PC-9 (cell line): ENCODE measurements around the gene RFTN2. TPM values are rescaled to one million over a fixed set of nuclear protein-coding genes. Genes with fewer than 3 reads are reported as not detected.

ENCODE experiments used
- BruUV-seq: library from RNA; stranded (reverse); fragments of 400-500 nt; replicated peaks from 2 replicates; lab custom pipeline; 2021; lab: Mats Ljungman, UMichigan
- CTCF ChIA-PET: fragments of 300-600 bp; sonication (Branson Sonifier 250); formaldehyde crosslinking; loops from one replicate; lab custom pipeline; 2022; ENCODE audit warnings: antibody characterized with exemption; lab: Charles Lee
- POLR2A ChIA-PET: fragments of 300-600 bp; sonication (Branson Sonifier 250); formaldehyde crosslinking; loops from one replicate; lab custom pipeline; 2022; ENCODE audit warnings: antibody characterized with exemption; ENCODE audit not compliant: unreplicated experiment; lab: Charles Lee
- DNase-seq, 2 experiments: peaks; one replicate each; pipeline versions ENCODE4 v3.0.0 to v3.0.0-alpha.2; 2015 to 2022; ENCODE audit warnings: mixed read lengths in 1 of 2
- H2AFZ ChIP-seq: fragments of 200-600 bp; sonication (generic); 2 replicates; pipeline ENCODE4 v1.8.1; 2017; ENCODE audit warnings: antibody characterized with exemption
- H3F3A ChIP-seq: fragments of 200-600 bp; sonication (generic); 2 replicates; pipeline ENCODE4 v1.8.1; 2017; ENCODE audit warnings: antibody characterized with exemption, mild to moderate bottlenecking, low read depth; ENCODE audit not compliant: insufficient read depth
- H3K27ac ChIP-seq: fragments of 200-600 bp; sonication (generic); 2 replicates; pipeline ENCODE4 v1.6.1; 2016; ENCODE audit warnings: mixed run types
- H3K27me3 ChIP-seq: fragments of 200-600 bp; sonication (generic); 2 replicates; pipeline ENCODE4 v1.6.1; 2016; ENCODE audit warnings: low read depth, mixed run types; ENCODE audit not compliant: insufficient read depth
- H3K36me3 ChIP-seq: fragments of 200-600 bp; sonication (generic); 2 replicates; pipeline ENCODE4 v1.6.1; 2016; ENCODE audit warnings: low read depth, mixed run types
- H3K4me1 ChIP-seq: fragments of 200-600 bp; sonication (generic); replicated peaks from 2 replicates; pipeline ENCODE4 v1.6.1; 2016; ENCODE audit warnings: mixed run types; ENCODE audit not compliant: insufficient read depth
- H3K4me2 ChIP-seq: fragments of 200-600 bp; sonication (generic); 2 replicates; pipeline ENCODE4 v1.6.1; 2017; ENCODE audit warnings: mixed run types
- H3K4me3 ChIP-seq: fragments of 200-600 bp; sonication (generic); 2 replicates; pipeline ENCODE4 v1.6.1; 2016; ENCODE audit warnings: mixed run types
- H3K79me2 ChIP-seq: fragments of 200-600 bp; sonication (generic); 2 replicates; pipeline ENCODE4 v1.6.1; 2017; ENCODE audit warnings: low read depth, mixed run types
- H3K9me2 ChIP-seq: fragments of 200-600 bp; sonication (generic); 2 replicates; pipeline ENCODE4 v1.8.1; 2017; ENCODE audit warnings: mild to moderate bottlenecking; ENCODE audit not compliant: insufficient read depth
- H3K9me3 ChIP-seq: fragments of 200-600 bp; sonication (generic); 2 replicates; pipeline ENCODE4 v1.8.1; 2016; ENCODE audit warnings: low read depth; ENCODE audit not compliant: insufficient read depth
- H4K20me1 ChIP-seq: fragments of 200-600 bp; sonication (generic); 2 replicates; pipeline ENCODE4 v1.8.1; 2017; ENCODE audit not compliant: insufficient read depth
- EZH2 ChIP-seq: fragments of 200-600 bp; sonication (generic); IDR thresholded peaks from 2 replicates; pipeline ENCODE4 v1.8.0; 2017; ENCODE audit warnings: antibody characterized with exemption, low read depth
- intact Hi-C: fragments of 100-400 bp; cut with micrococcal nuclease; formaldehyde crosslinking; loops from one replicate; pipeline ENCODE4 v1.10.0; 2022; ENCODE audit not compliant: unreplicated experiment
- total RNA-seq: library from RNA; stranded (reverse); gene quantifications from 2 replicates; pipeline ENCODE4 v1.2.3, GENCODE V29; 2021
- TF ChIP-seq, protein P1 (sequence below): fragments of 200-600 bp; sonication (generic); conservative IDR thresholded peaks from 2 replicates; pipeline ENCODE4 v1.6.1; 2017; ENCODE audit warnings: mixed run types, antibody characterized with exemption, mild to moderate bottlenecking, moderate library complexity

RFTN2 gene
- total RNA-seq, 1 experiment from 2014 or later: not detected

GRCh38 chr2:197598450-197598849 is 76.9 kb downstream of the RFTN2 start:
- intact Hi-C loops: no loop called here
- no peak for DNase-seq
- Histone ChIP-seq H2AFZ (no peak overlapping the region), H4K20me1 (no peaks in the 10 kb centered on the region), H3K9me2 (no peaks in the 10 kb centered on the region), H3K9me3 (no peaks in the 10 kb centered on the region), H3K4me2 (no peak overlapping the region), H3K27me3 (0 out of 2 replicates have a peak, but pooled peaks cover 4% of the 10 kb centered on the region), H3K36me3 (no peaks in the 10 kb centered on the region), H3K4me3 (no peak overlapping the region), H3K79me2 (no peaks in the 10 kb centered on the region), H3K4me1 (no peaks in the 10 kb centered on the region), H3K27ac (no peak overlapping the region), H3F3A (no peaks in the 10 kb centered on the region)
- no TSS peak for BruUV-seq
- CTCF ChIA-PET: no interaction called here
- POLR2A ChIA-PET: no interaction called here
- TF ChIP-seq EZH2: no peak
- TF ChIP-seq, protein P1, sequence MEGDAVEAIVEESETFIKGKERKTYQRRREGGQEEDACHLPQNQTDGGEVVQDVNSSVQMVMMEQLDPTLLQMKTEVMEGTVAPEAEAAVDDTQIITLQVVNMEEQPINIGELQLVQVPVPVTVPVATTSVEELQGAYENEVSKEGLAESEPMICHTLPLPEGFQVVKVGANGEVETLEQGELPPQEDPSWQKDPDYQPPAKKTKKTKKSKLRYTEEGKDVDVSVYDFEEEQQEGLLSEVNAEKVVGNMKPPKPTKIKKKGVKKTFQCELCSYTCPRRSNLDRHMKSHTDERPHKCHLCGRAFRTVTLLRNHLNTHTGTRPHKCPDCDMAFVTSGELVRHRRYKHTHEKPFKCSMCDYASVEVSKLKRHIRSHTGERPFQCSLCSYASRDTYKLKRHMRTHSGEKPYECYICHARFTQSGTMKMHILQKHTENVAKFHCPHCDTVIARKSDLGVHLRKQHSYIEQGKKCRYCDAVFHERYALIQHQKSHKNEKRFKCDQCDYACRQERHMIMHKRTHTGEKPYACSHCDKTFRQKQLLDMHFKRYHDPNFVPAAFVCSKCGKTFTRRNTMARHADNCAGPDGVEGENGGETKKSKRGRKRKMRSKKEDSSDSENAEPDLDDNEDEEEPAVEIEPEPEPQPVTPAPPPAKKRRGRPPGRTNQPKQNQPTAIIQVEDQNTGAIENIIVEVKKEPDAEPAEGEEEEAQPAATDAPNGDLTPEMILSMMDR: no peak

DNA sequence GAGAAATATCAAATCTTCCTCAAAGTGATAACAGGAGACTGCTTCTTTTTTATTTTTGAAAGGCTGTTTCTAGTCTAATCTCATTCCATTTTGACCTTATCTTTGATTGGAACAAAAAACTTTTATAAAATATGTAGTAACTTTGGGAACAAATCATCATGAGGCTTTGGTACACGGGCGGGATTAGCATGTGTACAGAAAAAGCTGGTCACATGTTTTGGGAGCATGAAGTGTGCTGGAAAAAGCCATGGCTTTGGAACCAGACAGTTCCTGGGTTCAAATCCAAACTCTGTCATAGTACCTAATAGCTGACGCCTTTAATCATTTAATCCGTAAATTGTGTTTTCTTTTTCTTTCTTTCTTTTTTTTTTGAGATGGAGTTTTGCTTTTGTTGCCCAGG is 78.2 kb downstream of the RFTN2 start:
- Histone ChIP-seq H3K27me3 (0 out of 2 replicates have a peak, but pooled peaks cover 4% of the 10 kb centered on the region), H3K27ac (no peak overlapping the region), H3K4me1 (no peaks in the 10 kb centered on the region), H3F3A (no peaks in the 10 kb centered on the region), H3K4me2 (no peak overlapping the region), H2AFZ (no peak overlapping the region), H3K9me3 (no peaks in the 10 kb centered on the region), H3K36me3 (no peaks in the 10 kb centered on the region), H3K9me2 (no peaks in the 10 kb centered on the region), H3K79me2 (no peaks in the 10 kb centered on the region), H4K20me1 (no peaks in the 10 kb centered on the region), H3K4me3 (no peak overlapping the region)
- intact Hi-C loops: no loop called here
- ChIA-PET POLR2A (no interaction called here), CTCF (no interaction called here)
- no TSS peak for BruUV-seq
- DNase-seq: no peak
- TF ChIP-seq, protein P1: no peak
- no peak for TF ChIP-seq EZH2

DNA sequence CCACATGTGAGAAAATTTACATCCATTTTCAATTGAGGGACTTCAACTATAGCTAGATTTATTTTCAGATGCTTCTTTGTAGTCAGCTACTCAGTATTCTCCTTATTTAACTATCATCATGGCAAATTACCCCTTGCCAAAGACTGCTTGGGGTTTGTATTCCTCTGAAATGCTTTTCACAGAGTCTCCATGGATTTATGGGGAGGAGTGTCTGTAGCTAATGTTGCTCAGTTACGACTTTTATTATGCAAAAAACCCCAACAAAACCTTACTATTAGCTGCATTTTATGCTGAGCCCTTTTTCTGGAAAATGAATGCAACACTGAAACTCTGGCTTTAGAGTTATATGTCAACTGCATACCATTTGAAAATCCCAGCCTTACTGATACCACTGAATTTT is 78.6 kb downstream of the RFTN2 start:
- intact Hi-C loops: no loop called here
- H3K4me3 ChIP-seq: no peak overlapping the region
- H3K79me2 ChIP-seq: no peaks in the 10 kb centered on the region
- no peaks in the 10 kb centered on the region for H3K4me1 ChIP-seq
- no peak overlapping the region for H2AFZ ChIP-seq
- BruUV-seq: no TSS peak
- ChIA-PET POLR2A (no interaction called here), CTCF (no interaction called here)
- H3K9me3 ChIP-seq: no peaks in the 10 kb centered on the region
- H3K4me2 ChIP-seq: no peak overlapping the region
- no peaks in the 10 kb centered on the region for H3K9me2 ChIP-seq
- H3K36me3 ChIP-seq: no peaks in the 10 kb centered on the region
- no peaks in the 10 kb centered on the region for H4K20me1 ChIP-seq
- no peak for DNase-seq
- no peak overlapping the region for H3K27ac ChIP-seq
- 0 out of 2 replicates have a peak, but pooled peaks cover 4% of the 10 kb centered on the region for H3K27me3 ChIP-seq
- no peaks in the 10 kb centered on the region for H3F3A ChIP-seq
- TF ChIP-seq, protein P1: no peak
- TF ChIP-seq EZH2: no peak
